Measurements from ENCODE around the gene KRT33A.
"Not testable (repeated sequence)": the region's sequence is repeated elsewhere in the genome, so short reads cannot be mapped to it uniquely, and the experiment has no call there.

KRT33A gene

GRCh38 chr17:41350381-41350878 is at the start of gene KRT33A:
Gene KRT33A (minus strand): TSS chr17:41350828. CDS start chr17:41350767, 61 bp downstream.
- DNase-seq (ENCODE audit: low spot score), result not testable (repeated sequence)

GRCh38 chr17:41396996-41397660 is 46.5 kb upstream of the KRT33A start, which contains the start of gene KRT31:
Gene KRT31 (minus strand): TSS chr17:41397608. CDS start chr17:41397539, 69 bp downstream.
- no peak for DNase-seq (ENCODE audit: low spot score)

- no peak for DNase-seq (ENCODE audit: low spot score)
These were observed 45.7 kb upstream of the KRT33A start for GRCh38 chr17:41396340-41396739.

GRCh38 chr17:41395611-41396010 is 45.0 kb upstream of the KRT33A start:
- no peak for DNase-seq (ENCODE audit: low spot score)

GRCh38 chr17:41395044-41395443 is 44.4 kb upstream of the KRT33A start:
- not testable (repeated sequence) for DNase-seq (ENCODE audit: low spot score)

- DNase-seq (ENCODE audit: low spot score), result no peak
These were observed 43.8 kb upstream of the KRT33A start for GRCh38 chr17:41394254-41394996.

GRCh38 chr17:41393826-41394225 is 43.2 kb upstream of the KRT33A start:
- DNase-seq (ENCODE audit: low spot score), result no peak

GRCh38 chr17:41393294-41393693 is 42.7 kb upstream of the KRT33A start:
- no peak for DNase-seq (ENCODE audit: low spot score)

GRCh38 chr17:41392278-41392677 is 41.6 kb upstream of the KRT33A start:
- no peak for DNase-seq (ENCODE audit: low spot score)

GRCh38 chr17:41391535-41391934 is 40.9 kb upstream of the KRT33A start:
- no peak for DNase-seq (ENCODE audit: low spot score)

GRCh38 chr17:41390411-41390938 is 39.8 kb upstream of the KRT33A start:
- DNase-seq (ENCODE audit: low spot score), result no peak

GRCh38 chr17:41387670-41388069 is 37.0 kb upstream of the KRT33A start:
- no peak for DNase-seq (ENCODE audit: low spot score)

GRCh38 chr17:41386227-41386626 is 35.6 kb upstream of the KRT33A start:
- DNase-seq (ENCODE audit: low spot score), result no peak

- DNase-seq (ENCODE audit: low spot score), result no peak
These were observed 33.1 kb upstream of the KRT33A start for GRCh38 chr17:41383690-41384089.

- no peak for DNase-seq (ENCODE audit: low spot score)
These were observed 31.8 kb upstream of the KRT33A start for GRCh38 chr17:41382394-41382793.

- DNase-seq (ENCODE audit: low spot score), result not testable (repeated sequence)
These were observed 31.3 kb upstream of the KRT33A start, which contains the start of gene KRT34 for GRCh38 chr17:41381943-41382342. Gene KRT34 (minus strand): TSS chr17:41382306. CDS start chr17:41382246, 60 bp downstream.

- not testable (repeated sequence) for DNase-seq (ENCODE audit: low spot score)
These were observed 29.5 kb upstream of the KRT33A start for GRCh38 chr17:41380091-41380490.

- DNase-seq (ENCODE audit: low spot score), result no peak
These were observed 26.9 kb upstream of the KRT33A start for GRCh38 chr17:41377546-41377945.

- DNase-seq (ENCODE audit: low spot score), result no peak
These were observed 19.1 kb upstream of the KRT33A start, which contains the start of gene KRT33B for GRCh38 chr17:41369713-41370112. Gene KRT33B (minus strand): TSS chr17:41369813. CDS start chr17:41369750, 63 bp downstream.

- no peak for DNase-seq (ENCODE audit: low spot score)
These were observed 18.4 kb upstream of the KRT33A start for GRCh38 chr17:41369023-41369422.

GRCh38 chr17:41367426-41368075 is 16.9 kb upstream of the KRT33A start:
- no peak for DNase-seq (ENCODE audit: low spot score)

GRCh38 chr17:41366070-41366469 is 15.4 kb upstream of the KRT33A start:
- DNase-seq (ENCODE audit: low spot score), result no peak

Data from ecto neural progenitor cell (in vitro differentiated cells).